ENCODE data around the gene NBEAL2. TPM values are rescaled to one million over a fixed set of nuclear protein-coding genes. Genes with fewer than 3 reads are reported as not detected.

Gene NBEAL2
- total and polyA plus RNA-seq, 10 donors = 44.0 to 271 (median 129) TPM

DNA sequence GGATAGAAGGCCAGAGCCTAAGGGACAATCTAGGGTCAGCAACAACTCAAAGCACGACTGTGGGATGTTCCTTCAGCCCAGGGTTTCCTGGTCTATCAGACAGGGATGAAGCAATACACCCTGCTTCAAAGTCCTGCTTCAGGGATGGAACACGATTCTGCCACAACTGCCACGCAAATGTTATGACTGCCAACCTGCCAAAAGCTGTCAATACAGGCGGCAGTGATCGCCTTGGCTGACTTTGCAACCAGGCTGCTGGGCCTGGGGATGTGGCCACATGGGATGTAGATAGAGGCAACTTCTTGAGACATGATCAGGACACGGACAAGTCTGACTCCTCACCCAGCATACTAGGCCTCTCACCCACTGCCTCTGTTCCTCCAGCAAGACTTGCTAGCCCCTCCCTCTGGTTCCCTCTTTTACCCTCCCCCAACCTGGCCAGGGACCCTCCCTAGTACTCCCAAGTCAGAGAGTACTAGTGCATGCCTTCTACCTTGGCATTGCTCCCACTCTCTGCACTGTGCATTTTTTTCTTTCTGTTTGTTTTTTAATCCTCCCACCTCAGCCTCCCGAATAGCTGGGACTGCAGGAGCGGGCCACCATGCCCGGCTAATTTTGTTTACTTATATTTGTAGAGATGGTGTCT is 10.6 kb upstream of the NBEAL2 start:
- Histone ChIP-seq H3K27ac (peak overlapping the region in 1 of 8 donors; percentile 21), H3K27me3 (replicated peaks in 1 of 7) (no peaks in the 10 kb centered on the region), H3K9me3 (no peaks in the 10 kb centered on the region), H3K4me1 (peaks cover 56 to 99% (median 89%) of the 10 kb centered on the region in 6 donors), H3K36me3 (peaks cover 0 to 34% (median 0%) of the 10 kb centered on the region in 6 donors), H3K4me3 (no peak overlapping the region)
- peak; percentile 54 for DNase-seq
- WGBS, 5 donors = 51 to 74% (median 57%) methylated on average over 8 to 9 of the region's 9 CpGs
- intact Hi-C loops (cut with DNase I; ENCODE audit: low total_unique reads) = no loop called here
- no peak for TF ChIP-seq POLR2A (IDR thresholded peaks at IDR 0.05)
- TF ChIP-seq, protein P1, sequence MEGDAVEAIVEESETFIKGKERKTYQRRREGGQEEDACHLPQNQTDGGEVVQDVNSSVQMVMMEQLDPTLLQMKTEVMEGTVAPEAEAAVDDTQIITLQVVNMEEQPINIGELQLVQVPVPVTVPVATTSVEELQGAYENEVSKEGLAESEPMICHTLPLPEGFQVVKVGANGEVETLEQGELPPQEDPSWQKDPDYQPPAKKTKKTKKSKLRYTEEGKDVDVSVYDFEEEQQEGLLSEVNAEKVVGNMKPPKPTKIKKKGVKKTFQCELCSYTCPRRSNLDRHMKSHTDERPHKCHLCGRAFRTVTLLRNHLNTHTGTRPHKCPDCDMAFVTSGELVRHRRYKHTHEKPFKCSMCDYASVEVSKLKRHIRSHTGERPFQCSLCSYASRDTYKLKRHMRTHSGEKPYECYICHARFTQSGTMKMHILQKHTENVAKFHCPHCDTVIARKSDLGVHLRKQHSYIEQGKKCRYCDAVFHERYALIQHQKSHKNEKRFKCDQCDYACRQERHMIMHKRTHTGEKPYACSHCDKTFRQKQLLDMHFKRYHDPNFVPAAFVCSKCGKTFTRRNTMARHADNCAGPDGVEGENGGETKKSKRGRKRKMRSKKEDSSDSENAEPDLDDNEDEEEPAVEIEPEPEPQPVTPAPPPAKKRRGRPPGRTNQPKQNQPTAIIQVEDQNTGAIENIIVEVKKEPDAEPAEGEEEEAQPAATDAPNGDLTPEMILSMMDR (IDR thresholded peaks at IDR 0.05 in 8 of 11, conservative IDR thresholded peaks at IDR 0.05 in 3 of 11) = no peak
- TF ChIP-seq POLR2AphosphoS5 (IDR thresholded peaks at IDR 0.05) = no peak

GRCh38 chr3:46970391-46971091 is 8.9 kb upstream of the NBEAL2 start:
- WGBS, 5 donors = 35 to 82% (median 62%) methylated on average over 3 of the region's 3 CpGs
- Histone ChIP-seq H3K4me1 (peaks cover 59 to 100% (median 95%) of the 10 kb centered on the region in 6 donors), H3K36me3 (peaks cover 0 to 34% (median 0%) of the 10 kb centered on the region in 6 donors), H3K27ac (peak overlapping the region in 5 of 8 donors; percentile 26 to 62 (median 38)), H3K4me3 (peak overlapping the region in 1 of 8 donors; percentile 18), H3K27me3 (replicated peaks in 1 of 7) (no peaks in the 10 kb centered on the region), H3K9me3 (no peaks in the 10 kb centered on the region)
- peak; percentile 41 for DNase-seq
- peak in 1 of 3 donors; percentile 60 for TF ChIP-seq POLR2AphosphoS5 (IDR thresholded peaks at IDR 0.05)
- TF ChIP-seq, protein P1 (IDR thresholded peaks at IDR 0.05 in 8 of 11, conservative IDR thresholded peaks at IDR 0.05 in 3 of 11) = no peak
- no peak for TF ChIP-seq POLR2A (IDR thresholded peaks at IDR 0.05)
- intact Hi-C loops (cut with DNase I; ENCODE audit: low total_unique reads) = no loop called here

DNA sequence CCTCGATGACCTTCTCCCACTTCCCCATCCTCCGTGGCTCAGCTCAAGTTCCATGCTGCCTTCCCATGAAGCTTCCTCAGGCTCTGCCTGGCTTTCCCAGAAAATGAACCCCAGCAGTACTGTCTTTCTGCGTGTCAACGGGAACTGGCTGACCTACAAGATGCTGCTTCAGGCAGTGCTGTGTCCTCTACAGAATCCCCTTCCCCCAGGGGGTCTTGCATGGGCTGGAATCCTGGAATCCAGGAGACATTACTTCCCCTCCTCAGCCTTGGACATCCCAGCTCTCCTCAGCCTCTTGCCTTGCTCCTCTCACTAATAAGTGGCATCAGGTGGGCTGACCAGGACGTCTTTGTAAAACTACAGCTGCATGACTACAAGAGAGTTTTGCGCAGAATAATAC is 8.3 kb upstream of the NBEAL2 start:
- WGBS, 5 donors = 49 to 63% (median 52%) methylated on average over 6 of the region's 6 CpGs
- Histone ChIP-seq H3K36me3 (peaks cover 0 to 34% (median 0%) of the 10 kb centered on the region in 6 donors), H3K9me3 (no peaks in the 10 kb centered on the region), H3K27ac (peak overlapping the region in 6 of 8 donors; percentile 26 to 62 (median 42)), H3K4me3 (peak overlapping the region in 1 of 8 donors; percentile 18), H3K4me1 (peaks cover 56 to 100% (median 93%) of the 10 kb centered on the region in 6 donors), H3K27me3 (replicated peaks in 1 of 7) (no peaks in the 10 kb centered on the region)
- DNase-seq = peak; percentile 42
- TF ChIP-seq POLR2AphosphoS5 (IDR thresholded peaks at IDR 0.05) = no peak
- TF ChIP-seq, protein P1 (IDR thresholded peaks at IDR 0.05 in 8 of 11, conservative IDR thresholded peaks at IDR 0.05 in 3 of 11) = no peak
- TF ChIP-seq POLR2A (IDR thresholded peaks at IDR 0.05) = no peak
- intact Hi-C loops (cut with DNase I; ENCODE audit: low total_unique reads) = no loop called here

DNA sequence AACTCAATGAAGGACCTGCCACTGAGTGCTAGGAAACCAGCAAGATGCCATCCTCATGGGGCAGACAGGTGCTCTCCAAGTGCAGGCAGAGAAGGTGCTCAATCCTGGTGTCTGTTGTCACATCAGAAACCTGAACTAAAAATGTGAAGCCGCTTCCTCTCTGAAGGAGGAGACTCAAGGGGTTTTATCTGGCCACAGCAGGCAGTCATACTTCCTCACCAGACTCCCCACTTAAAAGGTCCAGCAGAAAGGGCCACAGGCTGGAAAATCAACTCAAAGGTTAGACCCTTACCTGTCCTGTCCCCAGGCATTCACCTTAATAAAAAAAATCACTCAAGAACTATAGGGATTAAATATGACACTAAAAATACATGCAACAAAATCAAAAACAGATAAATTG is 7.7 kb upstream of the NBEAL2 start:
- TF ChIP-seq POLR2AphosphoS5 (IDR thresholded peaks at IDR 0.05) (no peak), POLR2A (IDR thresholded peaks at IDR 0.05) (no peak)
- TF ChIP-seq, protein P1 (IDR thresholded peaks at IDR 0.05 in 8 of 11, conservative IDR thresholded peaks at IDR 0.05 in 3 of 11) = no peak
- peaks cover 50 to 96% (median 87%) of the 10 kb centered on the region in 6 donors for H3K4me1 ChIP-seq

More for the DNA sequence above, 7.7 kb upstream of the NBEAL2 start:
- Histone ChIP-seq H3K36me3 (peaks cover 0 to 34% (median 0%) of the 10 kb centered on the region in 6 donors), H3K9me3 (no peaks in the 10 kb centered on the region), H3K27ac (peak overlapping the region in 7 of 8 donors; percentile 22 to 62 (median 46)), H3K27me3 (replicated peaks in 1 of 7) (no peaks in the 10 kb centered on the region), H3K4me3 (peak overlapping the region in 1 of 8 donors; percentile 18)
- intact Hi-C loops (cut with DNase I; ENCODE audit: low total_unique reads) = no loop called here
- WGBS, 5 donors = 0 to 41% (median 23%) methylated on average over 1 of the region's 1 CpG
- DNase-seq = peak; percentile 47

Measured in spleen (tissue), 11 donors.